Measurements from ENCODE around the gene USH2A. TPM values are rescaled to one million over a fixed set of nuclear protein-coding genes. Genes with fewer than 3 reads are reported as not detected.

USH2A gene
- total and polyA plus RNA-seq, 5 donors from 2014 or later: not detected

DNA sequence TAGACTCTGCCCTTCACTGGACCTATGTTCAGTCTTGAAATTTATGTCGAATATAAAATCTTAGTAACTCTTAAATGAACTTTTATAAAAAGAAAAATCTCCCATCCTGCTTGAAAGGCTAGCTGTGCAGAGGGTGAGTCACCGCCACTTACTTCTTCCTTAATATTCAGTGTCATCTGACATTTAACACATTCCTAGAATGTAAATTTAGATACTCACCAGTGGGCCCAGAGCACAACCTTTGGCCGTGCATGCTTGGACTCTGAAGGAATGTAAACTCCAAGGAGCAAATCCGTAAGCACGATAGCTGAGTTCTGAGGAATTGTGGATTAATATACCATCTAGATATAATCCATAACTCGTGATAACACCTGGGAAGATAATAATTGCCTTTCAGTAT, 452.8 kb downstream of the USH2A start:
- H3K9me3 Mint-ChIP-seq: peaks cover 0 to 8% (median 3%) of the 10 kb centered on the region in 7 donors
- Histone ChIP-seq H3K27ac (ENCODE audit: insufficient read depth, low read length, poor library complexity, severe bottlenecking) (no peak overlapping the region), H3K4me1 (ENCODE audit: control insufficient read depth, insufficient read depth, low read length, poor library complexity, severe bottlenecking) (no peaks in the 10 kb centered on the region), H3K27me3 (ENCODE audit: control insufficient read depth, insufficient read depth, low read length) (no peaks in the 10 kb centered on the region), H3K36me3 (ENCODE audit: control insufficient read depth, insufficient read depth, low read length) (no peaks in the 10 kb centered on the region), H3K4me3 (ENCODE audit: low read depth, low read length) (no peak overlapping the region), H3K9me3 (ENCODE audit: control insufficient read depth in 2 of 2, low read length in 2 of 2) (no peaks in the 10 kb centered on the region)
- H3K27ac Mint-ChIP-seq: no peak overlapping the region
- ATAC-seq (ENCODE audit: low read depth in 2 of 2) (no peak), DNase-seq (no peak)
- H3K36me3 Mint-ChIP-seq: no peaks in the 10 kb centered on the region
- H3K27me3 Mint-ChIP-seq: no peaks in the 10 kb centered on the region
- no peaks in the 10 kb centered on the region for H3K4me1 Mint-ChIP-seq
- no peak overlapping the region for H3K4me3 Mint-ChIP-seq

DNA sequence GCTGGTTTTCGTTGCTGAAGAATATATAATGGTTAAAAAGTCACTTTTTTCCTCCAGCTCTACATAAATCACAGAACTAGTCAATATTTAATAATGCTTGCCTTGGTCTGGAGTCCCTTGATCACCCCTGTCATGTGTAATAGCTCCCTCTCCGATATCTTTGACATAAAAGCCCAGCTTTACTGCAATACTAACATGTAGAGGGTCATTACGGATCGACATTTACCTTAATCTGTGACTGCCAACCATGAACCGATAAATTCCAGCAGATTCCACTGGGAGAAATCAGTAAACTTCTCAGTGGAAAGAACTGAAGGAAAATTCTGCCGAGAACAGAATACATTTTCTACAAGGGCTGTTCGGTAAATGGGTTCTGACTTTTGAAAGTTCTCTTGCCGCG, 459.6 kb downstream of the USH2A start:
- no peaks in the 10 kb centered on the region for H3K27me3 ChIP-seq (ENCODE audit: control insufficient read depth, insufficient read depth, low read length)
- Mint-ChIP-seq H3K9me3 (peaks cover 0 to 9% (median 2%) of the 10 kb centered on the region in 7 donors), H3K36me3 (no peaks in the 10 kb centered on the region), H3K27me3 (no peaks in the 10 kb centered on the region), H3K27ac (no peak overlapping the region), H3K4me1 (no peaks in the 10 kb centered on the region), H3K4me3 (no peak overlapping the region)
- no peak overlapping the region for H3K4me3 ChIP-seq (ENCODE audit: low read depth, low read length)
- no peak overlapping the region for H3K27ac ChIP-seq (ENCODE audit: insufficient read depth, low read length, poor library complexity, severe bottlenecking)
- no peaks in the 10 kb centered on the region for H3K4me1 ChIP-seq (ENCODE audit: control insufficient read depth, insufficient read depth, low read length, poor library complexity, severe bottlenecking)
- DNase-seq (no peak), ATAC-seq (ENCODE audit: low read depth in 2 of 2) (no peak)
- H3K36me3 ChIP-seq (ENCODE audit: control insufficient read depth, insufficient read depth, low read length): no peaks in the 10 kb centered on the region
- H3K9me3 ChIP-seq (ENCODE audit: control insufficient read depth in 2 of 2, low read length in 2 of 2): no peaks in the 10 kb centered on the region

DNA sequence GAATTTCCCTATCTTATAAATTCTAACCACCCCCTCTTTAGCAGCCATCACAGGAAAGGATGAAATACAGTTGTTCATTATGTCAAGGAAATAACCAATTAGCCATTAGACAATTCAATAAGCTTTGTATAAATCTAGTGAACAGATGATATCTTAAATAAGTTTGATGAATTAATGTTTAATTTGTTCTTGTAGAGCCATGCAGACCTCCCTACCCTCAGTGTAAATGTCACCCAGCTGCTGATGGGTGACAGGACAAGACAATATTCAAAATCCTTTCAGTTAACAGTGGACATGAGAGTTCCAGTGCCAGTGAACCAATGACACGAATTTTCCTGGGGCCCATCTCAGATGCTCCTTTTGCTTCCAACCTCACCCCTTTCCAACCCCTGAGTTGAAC, 460.2 kb downstream of the USH2A start:
- no peaks in the 10 kb centered on the region for H3K27me3 Mint-ChIP-seq
- no peak for DNase-seq
- peaks cover 0 to 9% (median 2%) of the 10 kb centered on the region in 7 donors for H3K9me3 Mint-ChIP-seq
- H3K4me3 ChIP-seq (ENCODE audit: low read depth, low read length): no peak overlapping the region
- no peaks in the 10 kb centered on the region for H3K27me3 ChIP-seq (ENCODE audit: control insufficient read depth, insufficient read depth, low read length)
- H3K4me1 Mint-ChIP-seq: no peaks in the 10 kb centered on the region
- H3K4me1 ChIP-seq (ENCODE audit: control insufficient read depth, insufficient read depth, low read length, poor library complexity, severe bottlenecking): no peaks in the 10 kb centered on the region
- H3K27ac Mint-ChIP-seq: no peak overlapping the region
- no peak overlapping the region for H3K4me3 Mint-ChIP-seq
- H3K27ac ChIP-seq (ENCODE audit: insufficient read depth, low read length, poor library complexity, severe bottlenecking): no peak overlapping the region
- H3K9me3 ChIP-seq (ENCODE audit: control insufficient read depth in 2 of 2, low read length in 2 of 2): no peaks in the 10 kb centered on the region
- no peak for ATAC-seq (ENCODE audit: low read depth in 2 of 2)
- H3K36me3 ChIP-seq (ENCODE audit: control insufficient read depth, insufficient read depth, low read length): no peaks in the 10 kb centered on the region
- no peaks in the 10 kb centered on the region for H3K36me3 Mint-ChIP-seq

- Histone ChIP-seq H3K4me1 (ENCODE audit: control insufficient read depth, insufficient read depth, low read length, poor library complexity, severe bottlenecking) (no peaks in the 10 kb centered on the region), H3K36me3 (ENCODE audit: control insufficient read depth, insufficient read depth, low read length) (no peaks in the 10 kb centered on the region), H3K27ac (ENCODE audit: insufficient read depth, low read length, poor library complexity, severe bottlenecking) (no peak overlapping the region), H3K9me3 (ENCODE audit: control insufficient read depth in 2 of 2, low read length in 2 of 2) (no peaks in the 10 kb centered on the region), H3K27me3 (ENCODE audit: control insufficient read depth, insufficient read depth, low read length) (no peaks in the 10 kb centered on the region), H3K4me3 (ENCODE audit: low read depth, low read length) (no peak overlapping the region)
- ATAC-seq (ENCODE audit: low read depth in 2 of 2) (no peak), DNase-seq (no peak)
- peaks cover 0 to 7% (median 2%) of the 10 kb centered on the region in 7 donors for H3K9me3 Mint-ChIP-seq
- no peak overlapping the region for H3K27ac Mint-ChIP-seq
- H3K4me1 Mint-ChIP-seq: no peaks in the 10 kb centered on the region
- H3K27me3 Mint-ChIP-seq: no peaks in the 10 kb centered on the region
- H3K4me3 Mint-ChIP-seq: no peak overlapping the region
- H3K36me3 Mint-ChIP-seq: no peaks in the 10 kb centered on the region
These were observed 464.4 kb downstream of the USH2A start for GRCh38 chr1:215958841-215959240.

GRCh38 chr1:215957663-215958062, 465.6 kb downstream of the USH2A start:
- H3K36me3 Mint-ChIP-seq: no peaks in the 10 kb centered on the region
- no peak overlapping the region for H3K27ac Mint-ChIP-seq
- Histone ChIP-seq H3K4me3 (ENCODE audit: low read depth, low read length) (no peak overlapping the region), H3K27me3 (ENCODE audit: control insufficient read depth, insufficient read depth, low read length) (no peaks in the 10 kb centered on the region), H3K9me3 (ENCODE audit: control insufficient read depth in 2 of 2, low read length in 2 of 2) (no peaks in the 10 kb centered on the region), H3K27ac (ENCODE audit: insufficient read depth, low read length, poor library complexity, severe bottlenecking) (no peak overlapping the region), H3K36me3 (ENCODE audit: control insufficient read depth, insufficient read depth, low read length) (no peaks in the 10 kb centered on the region), H3K4me1 (ENCODE audit: control insufficient read depth, insufficient read depth, low read length, poor library complexity, severe bottlenecking) (no peaks in the 10 kb centered on the region)
- ATAC-seq (ENCODE audit: low read depth in 2 of 2) (no peak), DNase-seq (no peak)
- peaks cover 0 to 4% (median 2%) of the 10 kb centered on the region in 7 donors for H3K9me3 Mint-ChIP-seq
- no peaks in the 10 kb centered on the region for H3K27me3 Mint-ChIP-seq
- no peaks in the 10 kb centered on the region for H3K4me1 Mint-ChIP-seq
- H3K4me3 Mint-ChIP-seq: no peak overlapping the region

- ATAC-seq (ENCODE audit: low read depth in 2 of 2): no peak
- no peak overlapping the region for H3K27ac ChIP-seq (ENCODE audit: insufficient read depth, low read length, poor library complexity, severe bottlenecking)
- H3K27me3 Mint-ChIP-seq: no peaks in the 10 kb centered on the region
These were observed 490.7 kb downstream of the USH2A start for GRCh38 chr1:215932558-215932957.

GRCh38 chr1:215926670-215927069, 496.6 kb downstream of the USH2A start:
- H3K9me3 ChIP-seq (ENCODE audit: control insufficient read depth in 2 of 2, low read length in 2 of 2): peaks cover 0 to 5% of the 10 kb centered on the region in 2 experiments

More at GRCh38 chr1:215932558-215932957, 490.7 kb downstream of the USH2A start:
- Mint-ChIP-seq H3K27ac (no peak overlapping the region), H3K36me3 (no peaks in the 10 kb centered on the region), H3K4me3 (no peak overlapping the region), H3K4me1 (no peaks in the 10 kb centered on the region), H3K9me3 (peaks cover 0 to 14% (median 0%) of the 10 kb centered on the region in 7 donors)
- Histone ChIP-seq H3K4me1 (ENCODE audit: control insufficient read depth, insufficient read depth, low read length, poor library complexity, severe bottlenecking) (no peaks in the 10 kb centered on the region), H3K27me3 (ENCODE audit: control insufficient read depth, insufficient read depth, low read length) (no peaks in the 10 kb centered on the region), H3K4me3 (ENCODE audit: low read depth, low read length) (no peak overlapping the region), H3K9me3 (ENCODE audit: control insufficient read depth in 2 of 2, low read length in 2 of 2) (peaks cover 0 to 8% of the 10 kb centered on the region in 2 experiments), H3K36me3 (ENCODE audit: control insufficient read depth, insufficient read depth, low read length) (no peaks in the 10 kb centered on the region)
- no peak for DNase-seq

DNA sequence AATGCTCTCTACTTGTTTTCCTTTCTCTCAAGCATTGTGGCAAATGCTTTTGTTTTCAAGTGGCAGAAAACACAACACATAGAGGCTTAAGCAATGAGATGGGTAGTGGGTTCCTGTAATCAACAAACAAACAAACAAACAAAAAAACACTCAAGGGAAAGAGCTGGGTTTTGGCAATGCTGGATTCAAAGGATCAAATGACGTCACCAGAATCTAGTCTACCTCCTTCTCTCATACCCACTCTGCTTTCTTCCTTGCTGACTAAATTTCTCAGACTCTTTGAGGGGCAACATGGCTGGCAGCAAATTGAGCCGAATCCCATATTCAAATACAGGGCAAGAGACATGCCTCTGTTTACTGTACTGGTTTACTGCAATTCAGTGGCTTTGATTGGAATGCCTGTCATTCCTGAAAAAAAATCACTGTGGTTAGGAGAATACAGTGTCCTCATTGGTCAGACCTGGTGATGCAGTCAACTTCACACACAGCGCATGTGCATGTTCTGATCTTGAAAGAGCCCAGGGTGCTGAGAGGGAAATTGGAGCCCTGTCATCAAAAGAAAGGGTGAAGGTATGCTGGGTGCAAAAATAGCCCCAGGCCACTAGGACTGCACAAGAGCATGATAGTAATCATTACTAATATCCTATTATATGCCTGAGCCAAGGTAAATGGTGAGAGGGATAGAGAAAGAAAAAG, 500.0 kb downstream of the USH2A start:
- no peak overlapping the region for H3K27ac Mint-ChIP-seq
- ATAC-seq (ENCODE audit: low read depth in 2 of 2): no peak
- no peak overlapping the region for H3K4me3 ChIP-seq (ENCODE audit: low read depth, low read length)

More at GRCh38 chr1:215926670-215927069, 496.6 kb downstream of the USH2A start:
- H3K36me3 Mint-ChIP-seq: no peaks in the 10 kb centered on the region
- Histone ChIP-seq H3K4me1 (ENCODE audit: control insufficient read depth, insufficient read depth, low read length, poor library complexity, severe bottlenecking) (no peaks in the 10 kb centered on the region), H3K36me3 (ENCODE audit: control insufficient read depth, insufficient read depth, low read length) (no peaks in the 10 kb centered on the region), H3K4me3 (ENCODE audit: low read depth, low read length) (no peak overlapping the region), H3K27ac (ENCODE audit: insufficient read depth, low read length, poor library complexity, severe bottlenecking) (no peak overlapping the region), H3K27me3 (ENCODE audit: control insufficient read depth, insufficient read depth, low read length) (no peaks in the 10 kb centered on the region)
- no peaks in the 10 kb centered on the region for H3K4me1 Mint-ChIP-seq
- H3K9me3 Mint-ChIP-seq: peaks cover 0 to 8% (median 3%) of the 10 kb centered on the region in 7 donors
- ATAC-seq (ENCODE audit: low read depth in 2 of 2) (no peak), DNase-seq (no peak)
- H3K4me3 Mint-ChIP-seq: no peak overlapping the region
- H3K27ac Mint-ChIP-seq: no peak overlapping the region
- no peaks in the 10 kb centered on the region for H3K27me3 Mint-ChIP-seq

More for the DNA sequence above, 500.0 kb downstream of the USH2A start:
- H3K4me3 Mint-ChIP-seq: no peak overlapping the region
- Histone ChIP-seq H3K9me3 (ENCODE audit: control insufficient read depth in 2 of 2, low read length in 2 of 2) (no peaks in the 10 kb centered on the region), H3K36me3 (ENCODE audit: control insufficient read depth, insufficient read depth, low read length) (no peaks in the 10 kb centered on the region), H3K27ac (ENCODE audit: insufficient read depth, low read length, poor library complexity, severe bottlenecking) (no peak overlapping the region), H3K27me3 (ENCODE audit: control insufficient read depth, insufficient read depth, low read length) (no peaks in the 10 kb centered on the region), H3K4me1 (ENCODE audit: control insufficient read depth, insufficient read depth, low read length, poor library complexity, severe bottlenecking) (no peaks in the 10 kb centered on the region)
- H3K4me1 Mint-ChIP-seq: no peaks in the 10 kb centered on the region
- H3K27me3 Mint-ChIP-seq: no peaks in the 10 kb centered on the region
- H3K9me3 Mint-ChIP-seq: peaks cover 0 to 8% (median 2%) of the 10 kb centered on the region in 7 donors
- DNase-seq: no peak
- H3K36me3 Mint-ChIP-seq: no peaks in the 10 kb centered on the region

Data from CD4-positive, CD25-positive, alpha-beta regulatory T cell (primary cell).